Adrenal gland (tissue), 5 donors: ENCODE results near the gene AHDC1.

ENCODE experiments used
- POLR2A ChIP-seq, 2 donors: fragments of 450-650 bp; IDR thresholded peaks; one replicate each; pipeline ENCODE4 v1.6.1; 2017; ENCODE audit warnings: antibody characterized with exemption in 2 of 2, mild to moderate bottlenecking in 2 of 2, moderate library complexity in 1 of 2
- TF ChIP-seq, protein P1 (sequence below), 6 experiments: fragments of 450-650 bp in 4 of 6; fragments of 200-600 bp in 2 of 6; sonication (generic) in 1 of 6; IDR thresholded peaks; 1 replicate in 5 of 6; 2 replicates in 1 of 6; pipeline versions ENCODE4 v1.5.1 to v1.8.0; 2016 to 2021; ENCODE audit warnings: antibody characterized with exemption in 6 of 6, mild to moderate bottlenecking in 2 of 6, moderate library complexity in 1 of 6
- donor health status: DM: no; HTN: no; CAD: no.

DNA sequence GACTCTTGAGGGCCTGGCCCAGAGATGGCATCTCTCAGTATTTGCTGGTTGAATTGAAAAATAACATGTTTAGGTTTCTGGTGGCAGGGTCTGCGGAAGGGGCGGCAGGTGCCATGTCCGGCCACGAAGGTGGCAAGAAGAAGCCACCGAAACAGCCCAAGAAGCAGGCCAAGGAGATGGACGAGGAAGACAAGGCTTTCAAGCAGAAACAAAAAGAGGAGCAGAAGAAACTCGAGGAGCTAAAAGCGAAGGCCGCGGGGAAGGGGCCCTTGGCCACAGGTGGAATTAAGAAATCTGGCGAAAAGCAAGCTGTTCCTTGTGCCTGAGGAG, 45.3 kb upstream of the AHDC1 start:
- TF ChIP-seq, protein P1, sequence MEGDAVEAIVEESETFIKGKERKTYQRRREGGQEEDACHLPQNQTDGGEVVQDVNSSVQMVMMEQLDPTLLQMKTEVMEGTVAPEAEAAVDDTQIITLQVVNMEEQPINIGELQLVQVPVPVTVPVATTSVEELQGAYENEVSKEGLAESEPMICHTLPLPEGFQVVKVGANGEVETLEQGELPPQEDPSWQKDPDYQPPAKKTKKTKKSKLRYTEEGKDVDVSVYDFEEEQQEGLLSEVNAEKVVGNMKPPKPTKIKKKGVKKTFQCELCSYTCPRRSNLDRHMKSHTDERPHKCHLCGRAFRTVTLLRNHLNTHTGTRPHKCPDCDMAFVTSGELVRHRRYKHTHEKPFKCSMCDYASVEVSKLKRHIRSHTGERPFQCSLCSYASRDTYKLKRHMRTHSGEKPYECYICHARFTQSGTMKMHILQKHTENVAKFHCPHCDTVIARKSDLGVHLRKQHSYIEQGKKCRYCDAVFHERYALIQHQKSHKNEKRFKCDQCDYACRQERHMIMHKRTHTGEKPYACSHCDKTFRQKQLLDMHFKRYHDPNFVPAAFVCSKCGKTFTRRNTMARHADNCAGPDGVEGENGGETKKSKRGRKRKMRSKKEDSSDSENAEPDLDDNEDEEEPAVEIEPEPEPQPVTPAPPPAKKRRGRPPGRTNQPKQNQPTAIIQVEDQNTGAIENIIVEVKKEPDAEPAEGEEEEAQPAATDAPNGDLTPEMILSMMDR (IDR thresholded peaks at IDR 0.05) = no peak
- no peak for TF ChIP-seq POLR2A (IDR thresholded peaks at IDR 0.05)
